Natural killer cell (primary cell): ENCODE measurements around the gene BNIP2. TPM values are rescaled to one million over a fixed set of nuclear protein-coding genes. Genes with fewer than 3 reads are reported as not detected.
"Not testable (repeated sequence)": the region's sequence is repeated elsewhere in the genome, so short reads cannot be mapped to it uniquely, and the experiment has no call there.

Experiments
- ATAC-seq, 3 donors: fragments of 150-1000 bp in 2 of 3; fragments of 200-7000 bp in 1 of 3; cut with Tn5 transposase; 1 replicate in 1 of 3; 2 replicates in 2 of 3; pipeline ENCODE4 v1.10.0; 2021; ENCODE audit warnings: mild to moderate bottlenecking in 2 of 3, moderate library complexity in 2 of 3
- DNase-seq, 2 donors: peaks; one replicate each; pipeline versions ENCODE4 v3.0.0 to v3.0.0-alpha.2; 2013 to 2021; ENCODE audit warnings: mixed read lengths in 1 of 2
- H3K27ac ChIP-seq: one replicate; pipeline ENCODE4 v1.5.1; 2013; ENCODE audit warnings: mild to moderate bottlenecking, low read length
- H3K27me3 ChIP-seq: one replicate; pipeline ENCODE4 v1.6.1; 2013; ENCODE audit warnings: low read length; ENCODE audit not compliant: control insufficient read depth, insufficient read depth
- H3K36me3 ChIP-seq: one replicate; pipeline ENCODE4 v1.6.1; 2013; ENCODE audit warnings: low read length; ENCODE audit not compliant: control insufficient read depth, insufficient read depth
- H3K4me1 ChIP-seq: one replicate; pipeline ENCODE4 v1.6.1; 2013; ENCODE audit warnings: low read length; ENCODE audit not compliant: control insufficient read depth, insufficient read depth
- H3K4me3 ChIP-seq: one replicate; pipeline ENCODE4 v1.5.1; 2013; ENCODE audit warnings: low read length
- H3K9me3 ChIP-seq: one replicate; pipeline ENCODE4 v1.6.1; 2013; ENCODE audit warnings: low read length; ENCODE audit not compliant: control insufficient read depth, insufficient read depth
- H3K27ac Mint-ChIP-seq, 2 donors: one replicate each; pipeline ENCODE4 v1.8.0; 2022; ENCODE audit warnings: mild to moderate bottlenecking in 2 of 2, mixed read lengths in 2 of 2, moderate library complexity in 1 of 2
- H3K27me3 Mint-ChIP-seq, 2 donors: one replicate each; pipeline ENCODE4 v1.8.0; 2022; ENCODE audit warnings: low read depth in 2 of 2, mixed read lengths in 2 of 2
- H3K36me3 Mint-ChIP-seq: one replicate; pipeline ENCODE4 v1.8.0; 2022; ENCODE audit warnings: mixed read lengths
- H3K4me1 Mint-ChIP-seq, 2 donors: one replicate each; pipeline ENCODE4 v1.8.0; 2022; ENCODE audit warnings: mixed read lengths in 2 of 2
- H3K4me3 Mint-ChIP-seq: one replicate; pipeline ENCODE4 v1.8.0; 2022; ENCODE audit warnings: mild to moderate bottlenecking, moderate library complexity, mixed read lengths
- H3K9me3 Mint-ChIP-seq, 2 donors: one replicate each; pipeline ENCODE4 v1.8.0; 2022; ENCODE audit warnings: mixed read lengths in 2 of 2
- CTCF ChIP-seq: fragments of 200-600 bp; IDR thresholded peaks from one replicate; pipeline ENCODE4 v1.8.0; 2022; ENCODE audit warnings: antibody characterized with exemption
- whole genome bisulfite sequencing: methylation state at CpG from one replicate; pipeline ENCODE4 v1.1.7; 2013; ENCODE audit warnings: missing lambda C conversion rate; ENCODE audit not compliant: insufficient coverage; 5-methylcytosine and 5-hydroxymethylcytosine counted together
- intact Hi-C: fragments of 100-400 bp; cut with micrococcal nuclease; formaldehyde crosslinking; loops from one replicate; pipeline ENCODE4 v1.14.2; 2022
- total RNA-seq, 4 donors: library from RNA; stranded (reverse); fragments of 120-200 nt in 1 of 4; gene quantifications; one replicate each; pipeline versions ENCODE4 v1.2.3 to v1.2.4, GENCODE V29; 2013 to 2022

Gene BNIP2
- total RNA-seq, 3 donors from 2014 or later (not counting 1 experiment from before 2014, with no cell fraction given) = 103 to 118 (median 105) TPM

DNA sequence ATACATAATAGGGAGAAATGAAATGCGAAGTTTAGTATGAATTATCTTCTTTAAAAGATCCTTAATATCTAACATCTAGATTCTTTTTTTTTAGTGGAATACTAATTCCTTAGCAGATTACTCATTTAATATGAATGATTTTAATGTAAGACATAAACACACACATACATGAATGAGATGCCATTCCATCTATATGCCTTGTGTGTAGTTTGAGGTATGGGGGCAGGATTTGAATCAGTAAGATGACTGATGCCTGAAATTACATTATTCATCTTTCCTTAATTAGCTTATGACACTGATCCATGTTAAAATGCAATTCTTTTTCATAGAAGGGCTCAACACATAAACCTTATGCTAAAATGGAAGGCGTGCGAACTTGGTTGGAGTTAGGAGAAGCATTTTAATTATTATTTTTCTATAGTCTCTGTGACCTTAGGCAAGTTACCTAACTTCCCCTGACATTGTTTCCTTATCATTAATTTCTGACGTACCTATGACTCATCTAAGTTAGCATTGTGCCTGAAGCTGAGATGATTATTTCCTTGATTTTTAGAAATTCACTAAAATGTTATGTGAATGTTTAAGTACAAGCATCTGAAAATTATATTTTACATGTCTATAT, 10.8 kb upstream of the BNIP2 start:
- no peak for DNase-seq

DNA sequence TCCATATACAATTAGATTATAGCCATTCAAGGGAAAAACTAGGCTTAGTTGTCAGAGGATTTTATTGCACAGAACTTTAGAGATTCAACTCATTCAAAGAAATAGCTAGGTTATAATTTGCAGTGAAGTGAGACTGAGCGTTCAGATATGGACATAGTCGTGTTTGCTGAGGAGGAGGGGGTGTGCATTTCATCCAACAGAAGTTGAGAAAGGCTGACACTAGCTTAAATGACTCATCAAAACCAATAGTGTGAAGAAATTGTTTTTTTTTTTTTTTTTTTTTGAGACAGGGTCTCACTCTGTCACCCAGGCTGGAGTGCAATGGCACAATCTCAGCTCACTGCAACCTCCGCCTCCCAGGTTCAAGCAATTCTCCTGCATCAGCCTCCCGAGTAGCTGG, 8.9 kb upstream of the BNIP2 start:
- ATAC-seq, H3K4me1 Mint-ChIP-seq, intact Hi-C loops, DNase-seq, H3K27ac Mint-ChIP-seq, H3K27me3 ChIP-seq, H3K4me3 ChIP-seq, H3K36me3 ChIP-seq, H3K9me3 ChIP-seq, H3K4me1 ChIP-seq, H3K27ac ChIP-seq, H3K4me3 Mint-ChIP-seq, H3K36me3 Mint-ChIP-seq, H3K9me3 Mint-ChIP-seq: not testable (repeated sequence)
- peaks cover 15 to 18% of the 10 kb centered on the region in 2 donors for H3K27me3 Mint-ChIP-seq
- 85% methylated on average over 4 of the region's 4 CpGs for WGBS

More for the DNA sequence above, 10.8 kb upstream of the BNIP2 start:
- Mint-ChIP-seq H3K27me3 (peaks cover 19 to 23% of the 10 kb centered on the region in 2 donors), H3K4me1 (no peaks in the 10 kb centered on the region), H3K27ac (no peak overlapping the region), H3K9me3 (no peaks in the 10 kb centered on the region), H3K4me3 (no peak overlapping the region), H3K36me3 (no peaks in the 10 kb centered on the region)
- no peak overlapping the region for H3K27ac ChIP-seq
- no peak overlapping the region for H3K4me3 ChIP-seq
- intact Hi-C loops = no loop called here
- H3K36me3 ChIP-seq = no peaks in the 10 kb centered on the region
- H3K27me3 ChIP-seq = no peaks in the 10 kb centered on the region
- WGBS = no CpG with 5 or more reads among the region's 4 CpGs
- no peak for ATAC-seq
- TF ChIP-seq CTCF = no peak
- H3K9me3 ChIP-seq = no peaks in the 10 kb centered on the region
- H3K4me1 ChIP-seq = no peaks in the 10 kb centered on the region

GRCh38 chr15:59696332-59696731, 7.2 kb upstream of the BNIP2 start:
- H3K27me3 Mint-ChIP-seq = peaks cover under 1 to 10% of the 10 kb centered on the region in 2 donors
- intact Hi-C loops = no loop called here
- WGBS = 87% methylated on average over 4 of the region's 4 CpGs

GRCh38 chr15:59694779-59695178, 5.7 kb upstream of the BNIP2 start:
- DNase-seq (no peak), ATAC-seq (no peak)
- H3K4me3 ChIP-seq = no peak overlapping the region
- H3K4me3 Mint-ChIP-seq = no peak overlapping the region
- intact Hi-C loops = no loop called here
- H3K4me1 Mint-ChIP-seq = peaks cover 3% of the 10 kb centered on the region in 2 donors
- 100% methylated on average over 1 of the region's 1 CpG for WGBS
- no peaks in the 10 kb centered on the region for H3K27me3 ChIP-seq
- H3K4me1 ChIP-seq = peaks cover 4% of the 10 kb centered on the region
- H3K9me3 Mint-ChIP-seq = no peaks in the 10 kb centered on the region
- no peaks in the 10 kb centered on the region for H3K36me3 ChIP-seq
- no peak for TF ChIP-seq CTCF
- H3K36me3 Mint-ChIP-seq = no peaks in the 10 kb centered on the region
- H3K27me3 Mint-ChIP-seq = peaks cover 0 to 9% of the 10 kb centered on the region in 2 donors
- H3K27ac Mint-ChIP-seq = no peak overlapping the region
- no peaks in the 10 kb centered on the region for H3K9me3 ChIP-seq
- no peak overlapping the region for H3K27ac ChIP-seq

More at GRCh38 chr15:59696332-59696731, 7.2 kb upstream of the BNIP2 start:
- ATAC-seq (no peak), DNase-seq (no peak)
- no peaks in the 10 kb centered on the region for H3K27me3 ChIP-seq
- H3K4me3 Mint-ChIP-seq = no peak overlapping the region
- no peaks in the 10 kb centered on the region for H3K9me3 Mint-ChIP-seq
- no peaks in the 10 kb centered on the region for H3K4me1 ChIP-seq
- H3K27ac Mint-ChIP-seq = no peak overlapping the region
- no peaks in the 10 kb centered on the region for H3K36me3 Mint-ChIP-seq
- no peaks in the 10 kb centered on the region for H3K4me1 Mint-ChIP-seq
- H3K4me3 ChIP-seq = no peak overlapping the region
- TF ChIP-seq CTCF = no peak
- no peaks in the 10 kb centered on the region for H3K36me3 ChIP-seq
- no peak overlapping the region for H3K27ac ChIP-seq
- H3K9me3 ChIP-seq = no peaks in the 10 kb centered on the region
